Amniotic epithelial cell (primary cell): Measurements from ENCODE around the gene PKP4.
"Not testable (repeated sequence)": the region's sequence is repeated elsewhere in the genome, so short reads cannot be mapped to it uniquely, and the experiment has no call there.

Experiments
- DNase-seq: peaks from one replicate; pipeline ENCODE4 v3.0.0-alpha.2; 2010; ENCODE audit warnings: low read depth

PKP4 gene

GRCh38 chr2:158687315-158687714, 230.6 kb downstream of the PKP4 start:
- no peak for DNase-seq

GRCh38 chr2:158688721-158689120, 232.0 kb downstream of the PKP4 start:
- DNase-seq: peak; percentile 58

DNA sequence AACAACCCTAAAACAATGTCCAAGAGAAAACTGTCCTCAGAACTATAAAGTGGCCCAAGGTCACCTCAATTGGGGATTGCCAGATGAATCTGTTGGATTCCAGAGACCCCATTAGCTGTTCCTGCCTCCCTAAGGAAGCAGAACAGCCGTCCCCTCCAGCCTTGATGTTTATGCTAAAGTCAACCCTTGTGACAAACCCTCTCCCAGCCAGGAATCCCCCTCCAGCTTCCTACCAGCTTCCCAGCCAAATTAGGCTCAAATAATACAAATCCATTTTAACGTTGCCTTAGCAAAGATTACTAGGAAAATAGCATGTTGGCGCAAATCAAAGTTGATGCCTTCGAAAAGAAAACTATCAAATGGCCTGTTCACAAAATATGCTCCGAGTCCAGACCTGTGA, 232.6 kb downstream of the PKP4 start:
- no peak for DNase-seq

DNA sequence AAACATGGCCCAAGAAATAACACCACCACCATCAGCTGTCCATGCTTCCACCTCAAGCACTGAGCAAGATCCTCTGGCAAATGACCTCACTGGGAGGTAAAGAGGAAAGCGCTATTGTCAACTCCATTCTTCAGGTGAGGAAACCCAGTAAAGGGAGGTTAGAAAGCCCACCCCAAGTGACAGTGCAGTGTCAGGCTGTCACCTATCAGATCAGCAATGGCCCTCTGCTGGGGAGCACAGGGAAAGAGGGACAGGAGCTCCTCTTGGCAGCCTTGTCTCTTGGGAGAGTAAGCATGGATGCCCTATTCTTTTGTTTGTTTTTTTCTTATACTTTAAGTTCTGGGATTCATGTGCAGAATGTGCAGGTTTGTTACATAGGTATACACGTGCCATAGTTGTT, 234.1 kb downstream of the PKP4 start:
- no peak for DNase-seq

DNA sequence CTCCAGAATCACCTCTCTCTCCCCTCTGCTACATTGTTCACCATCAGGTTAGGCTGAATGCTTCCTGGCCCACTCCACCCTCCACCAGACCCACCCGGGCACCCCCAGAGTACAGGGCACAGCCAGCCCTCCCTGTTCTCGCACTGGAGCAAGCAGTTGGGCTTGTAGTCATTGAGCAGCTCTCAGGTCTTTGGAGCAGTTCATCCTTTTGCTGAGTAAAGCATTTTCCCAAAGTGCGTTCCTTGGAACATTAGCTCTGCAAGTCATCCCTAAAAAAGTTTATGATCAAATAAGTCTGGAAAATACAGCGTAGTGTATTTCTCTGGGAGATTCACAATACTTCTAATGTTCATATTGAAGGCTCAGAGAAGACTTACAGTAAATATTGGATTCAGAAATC, 234.9 kb downstream of the PKP4 start:
- DNase-seq: no peak

DNA sequence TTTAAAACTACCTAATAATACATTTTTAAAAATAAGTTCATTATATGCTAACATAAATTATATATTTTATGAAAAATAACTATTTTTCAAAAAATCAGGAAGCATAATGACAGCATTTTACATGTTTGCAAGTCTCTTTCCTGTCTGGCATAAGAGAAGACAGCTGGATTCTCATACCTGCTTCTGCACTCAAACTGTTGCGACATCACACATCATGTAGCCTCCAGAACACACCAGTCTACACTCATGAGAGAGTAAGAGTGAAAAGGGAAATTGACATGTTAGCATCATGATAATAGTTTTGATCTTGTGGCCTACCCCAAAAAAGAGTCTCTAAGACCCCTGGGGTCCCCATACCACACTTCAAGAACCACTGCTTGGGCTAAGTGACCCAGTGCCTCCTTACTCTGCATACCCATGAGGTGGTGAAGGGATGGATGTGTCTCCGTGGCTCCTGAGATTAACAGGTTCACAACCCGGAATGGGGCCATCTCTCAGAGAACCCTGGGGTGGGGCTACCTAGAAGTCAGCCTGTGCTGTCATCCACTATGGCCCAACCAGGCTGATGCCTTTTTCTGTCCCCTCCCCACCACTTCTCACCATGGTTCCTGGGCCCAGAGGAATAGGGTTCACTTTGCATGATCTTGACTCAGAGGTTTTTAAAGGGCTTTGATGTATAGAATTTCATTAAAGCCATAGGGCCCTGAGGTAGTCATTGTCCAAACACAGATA, 235.8 kb downstream of the PKP4 start:
- peak; percentile 21 for DNase-seq

DNA sequence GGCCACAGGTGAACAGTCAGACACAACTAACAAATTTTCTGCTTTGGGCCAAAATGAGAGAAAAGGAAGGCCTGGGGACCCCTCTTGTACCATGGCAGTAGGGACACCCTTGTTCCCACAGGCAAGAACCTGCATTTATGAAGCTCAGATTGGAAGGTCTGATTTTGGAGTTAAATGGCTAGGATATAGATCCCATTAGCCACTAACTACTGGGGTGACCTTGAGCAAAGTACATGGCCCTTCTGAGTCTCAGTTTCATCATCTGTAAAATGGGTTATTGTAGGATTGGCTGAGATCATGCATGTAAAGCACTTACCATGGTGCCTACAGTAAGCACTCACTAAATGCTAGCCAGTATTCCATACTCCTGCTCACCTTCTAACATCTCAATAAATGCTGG, 236.7 kb downstream of the PKP4 start:
- DNase-seq: no peak

DNA sequence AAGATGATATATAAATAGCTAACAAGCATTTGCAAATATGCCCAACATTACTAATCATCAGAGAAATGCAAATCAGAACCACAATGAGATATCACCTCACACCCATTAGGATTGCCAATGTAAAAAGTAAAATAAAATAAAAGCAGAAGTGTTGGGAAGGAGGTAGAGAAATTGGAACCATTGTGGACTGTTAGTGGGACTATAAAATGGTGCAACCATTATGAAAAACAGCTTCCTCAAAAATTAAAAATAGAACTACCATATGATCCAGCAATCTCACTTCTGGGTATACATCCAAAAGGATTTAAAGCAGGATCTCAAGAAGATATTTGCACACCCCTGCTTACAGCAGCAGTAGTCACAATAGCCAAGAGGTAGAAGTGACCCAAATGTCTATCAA, 238.6 kb downstream of the PKP4 start:
- no peak for DNase-seq

DNA sequence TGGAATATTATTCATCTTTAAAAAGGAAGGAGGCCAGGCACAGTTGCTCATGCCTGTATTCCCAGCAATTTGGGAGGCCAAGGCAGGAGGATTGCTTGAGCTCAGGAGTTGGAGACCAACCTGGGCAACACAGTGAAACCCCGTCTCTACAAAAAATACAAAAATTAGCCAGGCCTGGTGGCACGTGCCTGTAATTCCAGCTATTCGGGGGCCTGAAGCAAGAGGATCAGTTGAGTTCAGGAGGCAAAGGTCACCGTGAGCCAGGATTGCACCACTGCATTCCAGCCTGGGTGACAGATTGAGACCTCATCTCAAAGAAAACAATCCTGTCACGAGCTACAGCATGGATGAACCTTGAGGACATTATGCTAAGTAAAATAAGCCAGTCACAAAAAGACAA, 239.0 kb downstream of the PKP4 start:
- not testable (repeated sequence) for DNase-seq

DNA sequence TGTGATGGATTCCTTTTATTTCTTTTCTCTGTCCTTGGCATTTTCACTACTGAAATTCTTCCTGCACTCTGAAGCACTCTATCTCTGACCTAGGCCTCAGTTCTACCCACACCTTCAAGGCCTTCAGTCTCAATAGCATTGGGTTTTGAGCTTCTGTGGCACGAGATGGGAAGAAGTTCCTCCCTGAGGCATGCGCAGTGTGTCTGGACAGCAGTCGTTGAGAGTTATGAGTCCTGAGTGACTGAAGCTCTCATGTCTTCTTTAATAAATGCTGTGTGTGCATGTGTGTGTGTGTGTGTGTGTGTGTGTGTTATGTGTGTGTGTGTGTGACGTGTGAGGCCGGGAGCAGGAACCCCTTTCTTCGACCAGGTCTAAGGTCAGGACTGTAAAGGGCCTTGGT, 242.6 kb downstream of the PKP4 start:
- DNase-seq: no peak

- DNase-seq: no peak
Measured at GRCh38 chr2:158701101-158701500, 244.3 kb downstream of the PKP4 start.

- DNase-seq: no peak
Measured at GRCh38 chr2:158702740-158703139, 246.0 kb downstream of the PKP4 start.

DNA sequence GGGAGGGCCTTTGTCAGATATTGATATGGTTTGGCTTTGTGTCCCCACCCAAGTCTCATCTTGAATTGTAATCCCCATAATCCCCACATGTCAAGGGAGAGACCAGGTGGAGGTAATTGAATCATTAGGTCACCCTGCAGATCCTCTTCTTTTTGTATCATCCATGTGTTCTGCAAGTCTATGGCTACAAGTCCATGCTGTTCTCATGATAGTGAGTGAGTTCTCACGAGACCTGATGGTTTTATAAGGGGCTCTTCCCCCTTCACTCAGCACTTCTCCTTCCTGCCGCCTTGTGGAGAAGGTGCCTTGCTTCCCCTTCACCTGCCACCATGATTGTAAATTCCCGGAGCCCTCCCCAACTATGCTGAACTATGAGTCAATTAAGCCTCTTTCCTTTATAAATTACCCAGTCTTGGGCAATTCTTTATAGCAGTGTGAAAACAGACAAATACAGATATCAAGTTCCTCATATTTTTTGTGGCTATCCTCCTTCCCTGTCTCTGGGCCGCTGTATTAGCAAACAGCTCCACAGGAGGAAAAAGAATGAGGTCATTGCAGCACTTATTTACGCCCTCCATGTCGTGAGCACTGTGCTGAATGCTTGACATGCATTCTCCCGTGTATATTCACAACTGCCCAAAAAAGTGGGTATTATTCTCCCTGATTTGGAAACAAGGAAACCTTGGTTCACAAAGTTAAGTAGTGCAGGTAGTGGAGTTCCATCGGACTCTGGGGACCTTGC, 248.1 kb downstream of the PKP4 start:
- DNase-seq: not testable (repeated sequence)

- no peak for DNase-seq
Measured at GRCh38 chr2:158712791-158713522, 256.2 kb downstream of the PKP4 start.

GRCh38 chr2:158713523-158714138, 256.9 kb downstream of the PKP4 start:
- no peak for DNase-seq

DNA sequence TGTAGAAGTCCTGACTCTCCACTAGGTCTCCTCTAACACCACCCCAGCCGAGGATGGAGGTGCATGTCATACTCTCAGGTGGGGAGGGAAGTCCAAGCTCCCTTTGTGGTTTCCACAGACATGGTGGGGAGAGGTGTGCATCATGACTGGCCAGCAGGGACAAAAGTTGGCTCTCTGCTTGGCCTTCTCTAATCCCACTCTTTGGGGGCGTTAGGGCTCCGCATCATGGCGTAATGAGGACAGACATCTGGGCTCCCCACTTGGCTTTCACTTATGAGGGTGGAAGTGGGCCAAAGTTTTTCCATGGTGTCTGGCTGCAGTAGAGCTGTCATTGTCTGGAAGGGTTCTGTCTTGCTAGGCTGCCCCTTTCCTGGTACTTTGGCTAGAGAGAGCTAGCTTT, 257.7 kb downstream of the PKP4 start:
- DNase-seq: no peak

- no peak for DNase-seq
Measured at GRCh38 chr2:158715357-158715756, 258.6 kb downstream of the PKP4 start.

- no peak for DNase-seq
Measured at GRCh38 chr2:158716121-158716791, 259.5 kb downstream of the PKP4 start.

- no peak for DNase-seq
Measured at GRCh38 chr2:158716921-158717320, 260.2 kb downstream of the PKP4 start.

- no peak for DNase-seq
Measured at GRCh38 chr2:158717366-158718195, 260.8 kb downstream of the PKP4 start.

DNA sequence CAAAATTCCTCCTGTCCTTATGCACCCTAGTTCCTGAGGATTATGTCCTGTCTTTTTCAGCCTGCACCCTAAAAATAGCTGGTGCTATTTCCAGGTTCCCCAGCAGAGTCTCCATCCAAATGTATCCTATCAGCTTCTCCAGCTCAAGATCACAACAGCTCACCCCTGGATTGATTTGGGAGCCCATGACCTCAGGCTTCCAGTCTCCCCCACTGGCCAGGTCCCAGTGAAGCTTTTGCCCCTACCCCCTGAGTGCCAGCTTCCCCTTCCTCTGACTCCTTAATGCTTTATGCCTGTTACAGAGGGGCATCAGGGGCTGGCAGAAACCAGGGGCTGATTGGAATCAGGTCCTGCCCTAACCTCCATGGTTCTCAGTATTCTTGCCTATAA, 261.4 kb downstream of the PKP4 start:
- DNase-seq: no peak
